ENCODE results near the gene KRT75.

DNA sequence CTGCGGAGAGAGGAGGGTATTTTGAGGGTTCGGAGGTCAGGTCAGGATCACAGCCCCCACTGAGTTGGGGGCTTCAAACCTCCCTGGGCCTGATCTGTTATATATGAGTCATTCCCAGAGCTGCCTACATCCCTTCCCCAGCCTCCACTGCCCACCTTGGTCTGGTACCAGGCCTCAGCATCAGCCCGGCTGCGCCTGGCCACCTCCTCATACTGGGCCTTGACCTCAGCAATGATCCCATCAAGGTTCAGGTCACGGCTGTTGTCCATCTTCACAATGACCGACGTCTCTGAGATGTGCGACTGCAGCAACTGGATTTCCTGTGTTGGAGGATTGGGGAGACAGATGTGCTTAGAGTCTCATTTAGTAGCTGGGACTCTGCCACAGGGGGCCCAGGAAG is 53.0 kb downstream of the KRT75 start:
- TF ChIP-seq, protein P1, sequence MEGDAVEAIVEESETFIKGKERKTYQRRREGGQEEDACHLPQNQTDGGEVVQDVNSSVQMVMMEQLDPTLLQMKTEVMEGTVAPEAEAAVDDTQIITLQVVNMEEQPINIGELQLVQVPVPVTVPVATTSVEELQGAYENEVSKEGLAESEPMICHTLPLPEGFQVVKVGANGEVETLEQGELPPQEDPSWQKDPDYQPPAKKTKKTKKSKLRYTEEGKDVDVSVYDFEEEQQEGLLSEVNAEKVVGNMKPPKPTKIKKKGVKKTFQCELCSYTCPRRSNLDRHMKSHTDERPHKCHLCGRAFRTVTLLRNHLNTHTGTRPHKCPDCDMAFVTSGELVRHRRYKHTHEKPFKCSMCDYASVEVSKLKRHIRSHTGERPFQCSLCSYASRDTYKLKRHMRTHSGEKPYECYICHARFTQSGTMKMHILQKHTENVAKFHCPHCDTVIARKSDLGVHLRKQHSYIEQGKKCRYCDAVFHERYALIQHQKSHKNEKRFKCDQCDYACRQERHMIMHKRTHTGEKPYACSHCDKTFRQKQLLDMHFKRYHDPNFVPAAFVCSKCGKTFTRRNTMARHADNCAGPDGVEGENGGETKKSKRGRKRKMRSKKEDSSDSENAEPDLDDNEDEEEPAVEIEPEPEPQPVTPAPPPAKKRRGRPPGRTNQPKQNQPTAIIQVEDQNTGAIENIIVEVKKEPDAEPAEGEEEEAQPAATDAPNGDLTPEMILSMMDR (IDR thresholded peaks at IDR 0.05) = no peak
- TF ChIP-seq POLR2A (IDR thresholded peaks at IDR 0.05) = no peak

All from adrenal gland (tissue), 5 donors.